Measurements from ENCODE around the gene SLC39A8. TPM values are rescaled to one million over a fixed set of nuclear protein-coding genes. Genes with fewer than 3 reads are reported as not detected.

Gene SLC39A8
- total RNA-seq, 6 experiments from 2014 or later = 19.4 to 24.7 (median 23.3) TPM

- Histone ChIP-seq H3K4me1 (peaks cover 0 to 2% (median 0%) of the 10 kb centered on the region in 4 donors), H3K4me3 (no peak overlapping the region), H3K27me3 (no peaks in the 10 kb centered on the region), H3K9me3 (no peaks in the 10 kb centered on the region), H3K27ac (no peak overlapping the region), H3K36me3 (no peaks in the 10 kb centered on the region)
- DNase-seq (no peak), ATAC-seq (no peak)
- 91% methylated on average over 2 of the region's 3 CpGs for WGBS (ENCODE audit: insufficient coverage, low coverage, low lambda C conversion rate, missing lambda C conversion rate)
- TF ChIP-seq POLR2A (IDR thresholded peaks at IDR 0.05) = no peak
- TF ChIP-seq, protein P1, sequence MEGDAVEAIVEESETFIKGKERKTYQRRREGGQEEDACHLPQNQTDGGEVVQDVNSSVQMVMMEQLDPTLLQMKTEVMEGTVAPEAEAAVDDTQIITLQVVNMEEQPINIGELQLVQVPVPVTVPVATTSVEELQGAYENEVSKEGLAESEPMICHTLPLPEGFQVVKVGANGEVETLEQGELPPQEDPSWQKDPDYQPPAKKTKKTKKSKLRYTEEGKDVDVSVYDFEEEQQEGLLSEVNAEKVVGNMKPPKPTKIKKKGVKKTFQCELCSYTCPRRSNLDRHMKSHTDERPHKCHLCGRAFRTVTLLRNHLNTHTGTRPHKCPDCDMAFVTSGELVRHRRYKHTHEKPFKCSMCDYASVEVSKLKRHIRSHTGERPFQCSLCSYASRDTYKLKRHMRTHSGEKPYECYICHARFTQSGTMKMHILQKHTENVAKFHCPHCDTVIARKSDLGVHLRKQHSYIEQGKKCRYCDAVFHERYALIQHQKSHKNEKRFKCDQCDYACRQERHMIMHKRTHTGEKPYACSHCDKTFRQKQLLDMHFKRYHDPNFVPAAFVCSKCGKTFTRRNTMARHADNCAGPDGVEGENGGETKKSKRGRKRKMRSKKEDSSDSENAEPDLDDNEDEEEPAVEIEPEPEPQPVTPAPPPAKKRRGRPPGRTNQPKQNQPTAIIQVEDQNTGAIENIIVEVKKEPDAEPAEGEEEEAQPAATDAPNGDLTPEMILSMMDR (IDR thresholded peaks at IDR 0.05) = no peak
- intact Hi-C loops (cut with DNase I) = no loop called here
Measured at GRCh38 chr4:102326951-102327350, 18.3 kb downstream of the SLC39A8 start.

GRCh38 chr4:102324730-102325129 lies 20.6 kb downstream of the SLC39A8 start:
- Histone ChIP-seq H3K9me3 (no peaks in the 10 kb centered on the region), H3K27ac (no peak overlapping the region), H3K27me3 (no peaks in the 10 kb centered on the region), H3K4me3 (no peak overlapping the region), H3K4me1 (peaks cover 0 to 2% (median 0%) of the 10 kb centered on the region in 4 donors), H3K36me3 (no peaks in the 10 kb centered on the region)
- DNase-seq (no peak), ATAC-seq (no peak)
- TF ChIP-seq, protein P1 (IDR thresholded peaks at IDR 0.05) = no peak
- no peak for TF ChIP-seq POLR2A (IDR thresholded peaks at IDR 0.05)
- intact Hi-C loops (cut with DNase I) = no loop called here
- WGBS (ENCODE audit: insufficient coverage, low coverage, low lambda C conversion rate, missing lambda C conversion rate) = 61% methylated on average over 3 of the region's 3 CpGs

DNA sequence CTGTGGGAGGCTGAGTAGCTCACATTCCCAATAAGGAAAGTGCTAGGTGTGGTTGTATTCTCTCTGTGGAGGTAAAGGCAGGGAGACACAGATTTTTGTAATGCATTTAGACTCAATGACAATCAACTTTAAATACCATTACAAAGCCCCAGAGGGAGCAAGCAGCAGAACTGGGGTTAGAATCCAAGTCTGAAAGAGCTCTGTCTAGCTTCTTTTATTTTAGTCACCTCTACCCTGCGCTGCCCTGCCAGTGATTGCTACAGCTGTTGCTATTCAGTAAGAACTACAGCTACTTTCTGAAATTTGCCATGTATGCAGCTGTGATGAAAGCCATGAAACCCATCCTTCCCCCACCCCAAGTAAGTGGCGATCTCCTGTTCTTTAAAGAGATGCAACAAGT lies 22.5 kb downstream of the SLC39A8 start:
- no peak for DNase-seq
- H3K9me3 ChIP-seq = no peaks in the 10 kb centered on the region
- 100% methylated on average over 2 of the region's 2 CpGs for WGBS (ENCODE audit: insufficient coverage, low coverage, low lambda C conversion rate, missing lambda C conversion rate)
- no peaks in the 10 kb centered on the region for H3K27me3 ChIP-seq
- no peak overlapping the region for H3K4me3 ChIP-seq
- TF ChIP-seq, protein P1 (IDR thresholded peaks at IDR 0.05) = no peak
- no peak for TF ChIP-seq POLR2A (IDR thresholded peaks at IDR 0.05)
- peaks cover 0 to 2% (median 0%) of the 10 kb centered on the region in 4 donors for H3K4me1 ChIP-seq
- no peak overlapping the region for H3K27ac ChIP-seq
- H3K36me3 ChIP-seq = no peaks in the 10 kb centered on the region
- no peak for ATAC-seq
- intact Hi-C loops (cut with DNase I) = no loop called here

GRCh38 chr4:102321260-102321995 lies 23.9 kb downstream of the SLC39A8 start:
- Histone ChIP-seq H3K27ac (no peak overlapping the region), H3K4me3 (no peak overlapping the region), H3K9me3 (no peaks in the 10 kb centered on the region), H3K27me3 (no peaks in the 10 kb centered on the region), H3K36me3 (no peaks in the 10 kb centered on the region), H3K4me1 (peaks cover 0 to 2% (median 0%) of the 10 kb centered on the region in 4 donors)
- ATAC-seq = no peak
- 78% methylated on average over 8 of the region's 11 CpGs for WGBS (ENCODE audit: insufficient coverage, low coverage, low lambda C conversion rate, missing lambda C conversion rate)
- no peak for DNase-seq
- intact Hi-C loops (cut with DNase I) = no loop called here
- TF ChIP-seq, protein P1 (IDR thresholded peaks at IDR 0.05) = no peak
- no peak for TF ChIP-seq POLR2A (IDR thresholded peaks at IDR 0.05)

All from right lobe of liver (tissue), 6 donors.